Measurements from ENCODE around the gene BLM.

The BLM gene

GRCh38 chr15:90790057-90790456 lies 72.9 kb downstream of the BLM start:
- DNase-seq (ENCODE audit: low spot score) = no peak

DNA sequence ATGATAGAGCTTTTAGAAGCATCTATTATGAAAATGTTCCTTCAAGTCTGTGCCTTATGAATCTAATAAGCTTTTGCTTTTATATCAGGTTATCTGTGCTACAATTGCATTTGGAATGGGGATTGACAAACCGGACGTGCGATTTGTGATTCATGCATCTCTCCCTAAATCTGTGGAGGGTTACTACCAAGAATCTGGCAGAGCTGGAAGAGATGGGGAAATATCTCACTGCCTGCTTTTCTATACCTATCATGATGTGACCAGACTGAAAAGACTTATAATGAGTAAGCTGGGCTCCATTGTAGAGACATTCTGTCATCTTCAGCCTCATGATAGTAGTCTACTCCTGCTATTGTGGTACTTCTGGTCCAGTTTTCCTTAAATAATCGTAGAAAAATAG lies 73.4 kb downstream of the BLM start:
- DNase-seq (ENCODE audit: low spot score) = no peak

DNA sequence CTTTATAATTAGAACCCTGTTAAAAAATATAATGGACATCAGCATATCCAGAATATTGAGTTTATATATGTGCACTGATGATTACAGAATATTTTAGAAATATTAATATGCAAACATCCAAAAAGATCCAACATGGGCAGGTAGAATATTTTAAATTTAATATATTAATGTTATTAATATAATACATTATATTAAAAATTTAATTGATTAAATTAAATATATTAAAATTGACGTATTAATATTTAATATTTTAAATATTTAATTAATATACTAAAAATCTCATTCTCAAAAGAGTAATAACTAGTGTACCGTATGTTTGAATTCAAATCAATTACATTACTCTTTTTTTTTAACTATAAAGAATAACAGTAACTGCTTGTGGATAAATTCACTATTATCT lies 77.4 kb downstream of the BLM start:
- no peak for DNase-seq (ENCODE audit: low spot score)

DNA sequence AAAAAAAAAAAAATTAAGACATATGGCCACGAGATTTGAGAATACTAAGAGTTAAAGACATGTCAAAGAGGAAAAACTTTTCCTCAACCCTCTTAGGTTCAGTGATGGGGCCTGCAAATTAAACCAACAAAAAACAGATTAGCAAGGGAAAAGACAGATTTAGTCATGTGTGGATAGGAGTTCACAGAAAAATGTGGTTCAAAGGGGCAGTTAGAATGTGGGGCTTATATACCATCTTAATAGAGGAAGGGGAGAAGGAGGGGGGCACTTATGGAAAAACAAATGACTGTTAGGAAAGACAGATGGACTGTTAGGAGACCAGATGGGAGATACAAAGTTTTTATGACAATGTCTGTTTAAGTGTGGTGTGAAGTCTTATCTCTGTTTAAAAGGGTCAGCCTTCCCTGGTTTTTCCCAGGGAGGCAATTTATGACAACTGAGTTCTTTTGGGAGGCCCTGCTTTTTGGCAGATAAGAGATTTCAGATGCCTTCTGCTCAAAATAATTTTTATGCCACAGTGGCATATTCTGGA lies 82.6 kb downstream of the BLM start:
- DNase-seq (ENCODE audit: low spot score) = no peak

GRCh38 chr15:90801803-90802202 lies 84.7 kb downstream of the BLM start:
- no peak for DNase-seq (ENCODE audit: low spot score)

DNA sequence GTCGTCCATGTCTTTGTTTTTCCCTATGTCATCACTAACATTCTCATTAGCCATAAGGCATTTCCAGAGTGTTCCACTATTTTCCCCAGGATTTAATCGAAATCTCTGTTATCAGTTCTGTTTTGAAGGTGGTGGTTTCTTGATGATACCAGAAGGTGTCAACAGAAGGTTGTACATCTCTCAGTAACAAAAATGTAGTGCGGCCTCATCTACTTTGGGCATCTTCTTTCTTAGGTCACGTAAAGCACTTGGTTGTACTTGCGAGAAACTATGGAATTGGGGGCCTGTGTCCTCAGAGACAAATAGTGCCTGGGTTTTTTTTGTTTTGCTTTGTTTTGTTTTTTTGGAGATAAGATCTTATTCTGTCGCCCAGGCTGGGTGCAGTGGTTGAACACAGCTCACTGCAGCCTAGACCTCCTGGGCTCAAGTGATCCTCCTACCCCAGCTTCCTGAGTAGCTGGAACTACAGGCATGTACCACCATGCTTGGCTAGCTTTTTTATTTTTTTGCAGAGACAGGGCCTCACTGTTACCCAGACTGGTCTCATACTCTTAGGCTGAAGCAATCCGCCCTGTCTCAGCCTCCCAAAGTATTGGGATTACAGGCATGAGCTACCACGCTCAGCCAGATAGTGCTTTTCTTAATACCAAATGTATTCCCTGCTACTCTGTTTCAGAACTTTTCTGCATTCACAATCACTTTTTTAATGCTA lies 90.1 kb downstream of the BLM start:
- DNase-seq (ENCODE audit: low spot score) = no peak

- DNase-seq (ENCODE audit: low spot score) = no peak
These were observed 90.6 kb downstream of the BLM start for GRCh38 chr15:90807786-90808086.

- peak; percentile 40 for DNase-seq (ENCODE audit: low spot score)
These were observed 91.5 kb downstream of the BLM start for GRCh38 chr15:90808517-90809235.

DNA sequence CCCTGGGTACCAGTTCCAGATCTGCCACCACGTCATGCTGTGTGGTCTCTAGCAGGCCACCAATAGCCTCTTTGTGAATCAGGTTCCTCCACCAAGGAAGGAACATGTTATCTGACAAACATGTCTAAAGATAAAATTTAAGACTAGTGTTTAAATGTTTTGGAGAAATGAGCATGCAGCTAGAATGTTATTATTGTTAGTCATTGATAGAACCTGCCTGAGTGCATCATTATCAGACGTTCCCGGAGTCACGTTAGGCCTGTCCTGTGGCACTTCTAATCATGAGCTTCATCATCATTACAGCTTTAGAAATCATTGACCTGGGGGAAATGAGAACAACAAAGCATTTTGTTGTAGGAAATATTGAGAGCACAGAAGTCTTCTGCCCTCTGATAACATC lies 92.4 kb downstream of the BLM start:
- DNase-seq (ENCODE audit: low spot score) = no peak

GRCh38 chr15:90810354-90810753 lies 93.2 kb downstream of the BLM start:
- DNase-seq (ENCODE audit: low spot score) = no peak

- DNase-seq (ENCODE audit: low spot score) = no peak
These were observed 95.2 kb downstream of the BLM start for GRCh38 chr15:90812171-90812957.

DNA sequence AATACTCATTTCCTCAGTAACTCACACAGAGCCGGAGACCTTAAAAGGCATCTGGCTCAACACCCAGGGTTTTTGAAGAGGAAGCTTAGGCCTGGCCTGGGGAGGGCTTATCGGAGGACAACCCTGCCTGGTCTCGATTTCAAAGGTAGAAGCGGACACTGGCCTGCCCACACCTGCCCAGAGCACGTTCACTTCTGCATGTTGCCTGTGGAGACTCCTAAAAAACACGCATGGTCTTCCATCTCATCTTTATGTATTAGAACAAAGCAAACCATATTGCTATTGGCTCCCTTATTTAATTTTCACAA lies 95.8 kb downstream of the BLM start:
- no peak for DNase-seq (ENCODE audit: low spot score)

DNA sequence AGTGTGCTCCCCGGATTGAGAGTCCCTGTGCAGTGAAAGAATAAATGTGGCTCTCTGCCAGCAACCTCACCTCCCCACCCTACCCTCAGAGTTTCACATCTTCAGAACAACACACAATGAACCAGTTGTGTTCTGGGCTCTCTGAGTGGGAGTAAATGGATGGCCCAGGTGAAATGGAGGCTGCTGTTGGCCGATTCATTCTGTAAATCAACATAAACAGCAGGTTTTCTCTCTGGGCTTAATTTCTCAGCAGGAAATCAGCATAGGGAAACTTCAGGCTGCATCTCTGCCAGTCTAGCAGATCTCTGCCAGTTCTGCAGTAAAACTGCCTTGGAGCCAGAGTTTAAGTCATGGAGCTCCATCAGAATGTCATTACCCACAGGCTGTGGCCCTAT lies 96.6 kb downstream of the BLM start:
- DNase-seq (ENCODE audit: low spot score) = no peak

GRCh38 chr15:90814191-90814821 lies 97.2 kb downstream of the BLM start:
- no peak for DNase-seq (ENCODE audit: low spot score)

- no peak for DNase-seq (ENCODE audit: low spot score)
These were observed 99.4 kb downstream of the BLM start for GRCh38 chr15:90816401-90817116.

GRCh38 chr15:90817117-90818057 lies 100.2 kb downstream of the BLM start:
- no peak for DNase-seq (ENCODE audit: low spot score)

- peak; percentile 90 for DNase-seq (ENCODE audit: low spot score)
These were observed 101.4 kb downstream of the BLM start for GRCh38 chr15:90818251-90819210.

GRCh38 chr15:90819390-90819789 lies 102.2 kb downstream of the BLM start:
- no peak for DNase-seq (ENCODE audit: low spot score)

DNA sequence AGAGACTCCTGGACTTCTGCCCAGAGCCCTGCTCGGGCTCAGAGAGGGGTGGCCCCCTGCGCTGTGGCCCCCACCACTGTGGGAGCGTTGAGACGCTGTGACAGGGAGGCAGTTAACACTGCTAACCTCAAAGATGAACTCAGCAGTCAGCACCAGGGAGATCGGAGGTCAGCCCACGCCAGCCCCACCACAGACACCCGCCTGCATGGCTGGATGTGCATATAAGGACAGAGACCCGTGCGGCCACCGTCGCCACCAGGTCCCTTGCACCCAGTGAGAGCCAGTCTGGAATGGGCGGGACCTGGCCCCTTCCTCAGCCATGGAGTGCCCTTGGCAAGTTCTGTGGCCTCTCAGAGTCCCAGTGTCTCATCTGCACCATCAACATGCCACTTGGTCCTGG lies 102.7 kb downstream of the BLM start:
- DNase-seq (ENCODE audit: low spot score) = no peak

- DNase-seq (ENCODE audit: low spot score) = no peak
These were observed 103.3 kb downstream of the BLM start for GRCh38 chr15:90820481-90820880.
